Stimulated activated naive CD8-positive, alpha-beta T cell treated with anti-CD3 and anti-CD28 coated beads, Interleukin-15, Interleukin-2, amounts not matched to agents 100 U/mL and 50 U/mL, for 24 hours (primary cell): Measurements from ENCODE around the gene LUM.

Experiments
- ATAC-seq: fragments of 150-1000 bp; cut with Tn5 transposase; one replicate; pipeline ENCODE4 v1.10.0; 2021
- DNase-seq: peaks from one replicate; pipeline ENCODE4 v3.0.0; 2021

Gene LUM

DNA sequence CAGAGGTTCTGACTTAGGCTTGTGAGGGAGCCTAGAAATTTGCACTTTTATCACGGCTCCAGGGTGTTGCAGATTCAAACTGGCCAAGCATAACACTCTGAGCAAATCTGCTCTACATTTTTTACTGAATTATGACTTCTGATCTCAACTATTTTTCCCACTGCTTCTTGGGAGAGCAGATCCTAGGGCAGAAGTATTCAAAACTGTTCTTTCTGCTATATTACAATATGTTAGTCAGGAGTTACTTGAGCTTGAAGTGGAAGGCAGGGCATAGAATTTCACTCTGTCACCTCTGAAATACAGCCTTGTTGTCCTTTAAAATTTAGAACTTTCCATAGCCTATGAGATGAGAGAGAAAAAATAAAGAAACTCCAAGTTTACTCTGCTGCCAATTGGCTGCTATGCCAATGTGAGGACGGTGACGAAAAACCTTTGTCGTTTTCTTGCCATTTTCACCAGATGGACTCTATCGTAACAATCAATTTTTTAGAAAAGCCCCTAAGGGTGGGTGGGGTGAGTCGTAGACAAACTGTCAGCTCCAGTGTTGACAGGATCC, 37.1 kb downstream of the LUM start:
- no peak for DNase-seq
- ATAC-seq = no peak

DNA sequence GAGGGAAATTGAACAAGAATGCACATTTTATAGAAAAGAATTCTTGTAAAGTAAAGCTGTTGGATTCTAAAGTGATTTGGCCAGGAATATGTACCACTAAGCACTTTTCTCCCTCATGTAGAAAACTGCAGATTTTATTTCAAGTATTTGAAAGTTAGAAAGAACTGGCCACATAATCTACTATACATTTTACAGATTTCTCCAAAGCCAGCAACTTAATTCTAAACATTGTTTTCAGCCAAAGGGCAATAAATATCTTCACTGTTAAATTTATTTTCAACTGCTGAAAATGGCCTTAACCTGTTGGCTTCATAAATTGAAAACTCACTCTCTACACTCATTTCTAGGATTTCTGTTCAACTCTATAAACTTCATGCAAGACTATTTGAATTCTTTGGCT, 37.9 kb downstream of the LUM start:
- DNase-seq (no peak), ATAC-seq (no peak)

DNA sequence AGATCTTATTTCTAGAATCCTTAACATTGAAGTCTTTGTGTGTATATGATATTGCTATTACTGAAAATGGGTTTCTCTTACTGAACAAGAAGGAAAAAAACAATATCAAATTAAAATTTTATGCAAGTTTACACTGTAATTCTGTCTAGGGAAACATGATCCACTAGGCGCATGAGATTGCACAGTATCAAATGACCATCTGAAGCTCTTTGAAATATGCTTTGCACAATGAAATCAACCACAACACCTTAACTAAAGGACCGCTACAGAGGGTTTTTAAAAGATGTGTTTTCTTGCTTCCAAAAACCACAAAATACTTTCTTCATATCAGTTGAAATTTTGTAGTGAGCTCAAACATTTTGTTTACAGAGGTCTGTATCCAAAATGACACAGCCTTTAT, 38.4 kb downstream of the LUM start:
- ATAC-seq = no peak
- DNase-seq = no peak

DNA sequence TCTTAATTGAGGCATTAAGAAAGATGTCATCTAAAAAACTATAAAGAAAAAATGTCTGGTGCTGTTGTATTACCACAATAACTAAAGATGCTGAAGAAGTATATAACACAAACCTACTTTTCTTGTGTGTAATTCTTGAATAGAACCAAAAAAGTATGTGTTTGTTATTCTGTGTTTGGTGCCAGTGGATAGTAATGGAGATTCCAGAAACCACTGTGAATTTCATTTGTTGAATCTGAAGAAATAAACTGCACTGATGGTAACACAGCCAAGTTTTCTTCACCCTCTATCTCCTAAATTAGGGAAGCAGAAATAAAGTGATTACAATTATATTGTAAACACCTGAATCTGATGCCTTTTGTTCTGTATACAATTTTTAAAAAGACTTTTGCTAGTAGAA, 40.4 kb downstream of the LUM start:
- ATAC-seq = no peak
- DNase-seq = no peak

DNA sequence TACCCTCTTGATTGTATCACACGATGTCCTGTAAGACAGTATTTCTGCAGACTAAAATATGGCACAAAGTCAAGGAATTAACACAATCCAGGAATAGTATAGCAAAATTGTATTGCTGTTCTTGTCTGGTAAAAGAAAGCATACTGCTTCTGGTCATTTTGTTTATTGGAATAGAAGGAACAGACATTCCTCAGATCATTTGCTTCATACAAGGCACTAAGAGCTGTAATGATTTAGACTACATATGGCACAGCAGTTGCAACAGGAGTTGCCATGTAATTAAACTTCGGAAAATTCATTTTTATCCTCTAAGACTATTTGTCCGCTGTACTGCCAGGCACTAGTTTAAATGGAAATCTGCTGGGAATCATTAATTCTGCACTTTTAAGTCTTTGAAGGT, 45.9 kb downstream of the LUM start:
- ATAC-seq (no peak), DNase-seq (no peak)

DNA sequence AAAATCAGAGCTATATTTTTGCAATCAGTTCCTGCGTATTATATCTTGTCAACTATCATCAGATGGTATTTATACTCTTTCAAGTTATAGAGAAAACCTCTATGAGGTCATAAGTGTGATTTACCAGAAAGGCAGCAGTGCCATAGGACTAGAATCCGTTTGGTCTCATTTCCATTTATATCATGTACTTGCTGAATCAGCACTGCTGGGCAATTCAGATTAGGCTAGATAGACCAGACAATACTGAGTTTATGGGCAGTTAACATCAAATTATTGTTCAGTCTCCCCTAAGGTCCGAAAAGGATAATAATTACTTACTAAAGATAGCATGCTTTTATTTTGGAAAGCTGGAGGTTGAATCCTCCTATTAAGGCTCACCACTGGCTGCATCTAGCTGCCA, 46.7 kb downstream of the LUM start:
- no peak for ATAC-seq

DNA sequence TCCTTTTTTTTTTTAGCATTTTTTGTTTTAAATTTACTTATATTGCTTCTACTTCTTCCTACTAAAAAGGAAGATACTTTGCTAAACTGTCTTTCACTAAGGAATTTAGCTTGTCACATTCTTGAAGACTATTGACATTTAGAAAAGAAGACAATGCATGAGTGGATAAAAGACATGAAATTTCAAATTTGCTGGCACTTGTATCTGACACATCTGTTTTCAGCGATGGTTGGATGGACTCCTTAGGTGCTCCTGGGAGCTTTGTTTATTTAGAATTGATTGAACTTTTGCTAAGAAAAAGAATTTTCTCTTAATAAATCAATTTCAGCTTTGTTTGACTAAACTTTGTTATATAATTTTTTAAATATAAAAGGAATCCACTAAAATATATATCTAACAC, 50.2 kb downstream of the LUM start:
- DNase-seq = no peak
- ATAC-seq = no peak

More for the DNA sequence above, 46.7 kb downstream of the LUM start:
- DNase-seq = no peak

DNA sequence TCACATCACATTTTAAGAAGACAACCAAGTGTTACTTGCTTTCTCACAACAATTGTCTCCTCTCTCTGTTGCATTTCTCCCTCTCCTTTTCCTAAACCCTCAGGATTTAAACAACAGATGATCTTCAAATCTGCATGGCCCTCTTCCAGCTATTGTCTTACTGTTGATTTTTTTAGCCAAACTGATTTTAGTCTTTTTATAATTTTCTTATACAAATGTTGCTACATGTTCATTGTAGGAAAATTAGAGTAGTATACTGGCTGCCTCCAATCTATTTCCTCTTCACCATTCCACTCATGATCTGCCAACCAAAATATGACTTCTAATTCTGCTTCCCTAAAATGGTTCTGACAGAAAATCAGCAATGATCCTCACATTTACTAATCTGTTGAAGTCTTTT, 52.1 kb downstream of the LUM start:
- no peak for ATAC-seq
- no peak for DNase-seq

DNA sequence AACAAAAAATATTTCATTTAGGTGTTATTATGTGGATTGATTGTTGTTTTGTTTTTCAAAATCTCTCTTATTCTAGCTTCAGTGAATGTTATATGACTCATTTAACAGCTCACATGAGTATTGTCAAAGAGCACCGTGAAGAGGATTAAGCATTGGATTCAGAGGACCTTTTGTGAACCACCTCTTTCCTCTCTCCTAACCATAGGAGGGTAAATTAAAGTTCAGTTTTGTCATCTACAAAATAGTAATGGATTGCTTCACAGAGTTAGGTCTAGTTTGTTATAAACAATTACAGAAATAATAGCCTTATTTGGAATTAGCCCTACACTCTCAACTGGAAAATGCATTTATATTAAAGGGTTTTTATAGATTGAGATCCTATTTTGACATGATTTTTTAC, 52.5 kb downstream of the LUM start:
- ATAC-seq = no peak

DNA sequence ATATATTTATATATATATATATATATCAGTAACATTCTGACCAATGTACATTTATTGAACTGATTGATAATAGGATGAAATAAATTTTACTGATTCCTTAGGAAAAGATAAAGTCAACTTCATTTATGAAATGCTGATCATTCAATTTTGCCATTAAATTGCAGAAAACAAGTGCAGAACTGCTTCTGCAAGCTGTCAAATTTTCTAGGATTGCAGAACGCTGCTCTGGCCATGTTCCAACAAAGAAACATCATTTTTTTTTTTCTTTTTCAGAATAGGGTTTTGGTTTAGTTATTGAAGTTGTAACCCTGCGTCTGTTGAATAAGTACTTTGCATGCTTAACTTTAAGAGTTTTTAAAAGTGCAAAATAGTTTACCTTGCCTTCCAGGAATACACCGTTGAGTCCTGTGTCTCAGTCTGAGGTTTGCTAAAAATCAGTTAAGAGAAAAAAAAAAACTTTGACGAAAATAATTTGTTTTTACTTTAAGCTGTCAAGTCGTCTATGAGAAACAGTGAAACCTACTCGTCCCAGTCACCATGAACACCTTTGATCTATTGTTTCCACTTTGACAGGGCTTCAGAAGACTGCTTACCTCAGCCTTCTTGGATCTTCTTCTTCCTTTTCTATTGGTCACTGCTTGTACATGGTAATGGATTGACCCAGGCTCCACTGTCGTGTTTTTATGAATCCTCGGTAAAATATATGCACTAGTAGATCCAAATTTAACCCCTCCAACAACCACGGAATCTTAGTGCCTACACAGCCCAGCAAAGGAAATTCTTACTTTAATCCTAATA, 53.7 kb downstream of the LUM start, which contains the start of gene KERA:
TSS of gene KERA (minus strand) at position 657 of the 798 bp plus-strand sequence. CDS start 1,743 bp downstream, outside the sequence.
- no peak for ATAC-seq

More for the DNA sequence above, 52.5 kb downstream of the LUM start:
- DNase-seq = no peak

DNA sequence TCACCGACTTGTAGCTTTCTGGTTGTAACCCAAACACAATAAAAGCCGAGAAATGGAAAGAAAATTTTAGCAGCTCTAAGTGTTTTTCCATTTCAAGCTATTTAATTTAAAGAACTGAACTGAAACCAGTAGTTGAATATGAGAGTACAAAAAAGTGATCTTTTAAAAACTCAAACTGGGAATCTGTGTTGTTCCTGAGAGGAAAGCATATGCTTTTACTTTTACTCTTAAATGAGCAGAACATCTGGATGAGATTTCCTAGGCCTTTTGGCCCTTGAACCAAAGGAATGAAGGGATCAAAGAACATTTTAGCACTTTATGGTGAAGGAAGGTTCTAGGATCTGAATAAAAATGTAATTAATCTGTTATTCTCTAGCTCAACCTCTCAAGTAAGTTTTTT, 54.8 kb downstream of the LUM start:
- no peak for DNase-seq
- ATAC-seq = no peak

More for the DNA sequence above, 53.7 kb downstream of the LUM start, which contains the start of gene KERA:
- no peak for DNase-seq

DNA sequence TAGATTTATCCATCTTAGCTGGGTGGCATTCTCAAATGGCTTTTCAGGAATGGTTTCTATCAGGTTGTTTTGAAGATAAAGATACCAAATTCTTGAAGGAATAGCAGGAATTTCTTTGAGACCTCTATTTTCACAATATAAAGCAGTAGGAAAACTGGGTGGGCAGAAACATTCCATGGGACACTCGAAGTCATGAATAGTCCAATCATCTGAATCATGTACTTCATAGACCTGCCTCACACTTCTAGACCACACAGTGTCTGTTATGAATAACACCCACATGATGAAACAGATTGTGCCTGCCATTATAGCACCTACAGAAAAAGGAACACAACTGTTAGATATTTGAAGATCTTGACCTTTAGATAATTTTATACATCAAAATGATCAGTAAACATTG, 55.3 kb downstream of the LUM start:
- ATAC-seq = no peak
- DNase-seq = no peak

DNA sequence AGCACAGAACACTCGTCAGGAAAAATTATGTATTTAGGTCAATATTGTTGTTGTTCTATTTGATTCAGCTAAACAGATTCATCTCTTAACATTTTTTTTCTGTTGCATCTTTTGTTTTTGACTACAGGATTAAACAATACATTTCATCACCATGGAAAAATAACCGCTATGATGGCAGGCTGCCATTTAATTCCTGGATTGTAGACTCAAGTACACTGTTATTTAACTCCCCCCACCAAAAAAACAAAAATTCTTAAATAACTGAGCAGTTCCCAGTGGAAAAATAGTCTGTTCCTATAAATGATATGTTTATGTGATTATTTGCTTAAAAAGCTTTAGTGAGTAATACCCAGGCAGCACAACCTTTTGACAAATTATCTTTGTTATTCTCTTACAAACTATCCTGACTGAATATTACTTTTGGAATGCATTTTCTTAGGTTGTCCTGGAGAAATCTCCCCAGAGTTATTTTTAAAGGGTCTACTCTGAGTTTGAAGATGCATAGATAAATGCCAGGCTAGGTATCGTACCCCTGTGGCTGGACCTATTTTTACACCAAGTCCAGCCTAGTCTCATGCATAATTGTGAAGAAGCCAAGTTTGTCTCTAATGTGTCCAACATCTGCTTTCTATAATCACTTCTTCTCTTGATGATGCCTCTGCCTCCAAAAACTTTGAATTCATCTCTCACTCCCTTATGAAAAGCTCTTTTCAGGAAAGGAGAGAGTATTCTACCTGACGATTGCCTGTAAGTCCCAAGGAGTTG, 57.2 kb downstream of the LUM start:
- DNase-seq = no peak

More for the DNA sequence above, 57.2 kb downstream of the LUM start:
- ATAC-seq = no peak
